ENCODE measurements around the gene SLC12A6.
A peak's percentile ranks its signal among the peaks of the same experiment; 100 is the strongest.
"Not testable (repeated sequence)": the region's sequence is repeated elsewhere in the genome, so short reads cannot be mapped to it uniquely, and the experiment has no call there.

Gene SLC12A6

DNA sequence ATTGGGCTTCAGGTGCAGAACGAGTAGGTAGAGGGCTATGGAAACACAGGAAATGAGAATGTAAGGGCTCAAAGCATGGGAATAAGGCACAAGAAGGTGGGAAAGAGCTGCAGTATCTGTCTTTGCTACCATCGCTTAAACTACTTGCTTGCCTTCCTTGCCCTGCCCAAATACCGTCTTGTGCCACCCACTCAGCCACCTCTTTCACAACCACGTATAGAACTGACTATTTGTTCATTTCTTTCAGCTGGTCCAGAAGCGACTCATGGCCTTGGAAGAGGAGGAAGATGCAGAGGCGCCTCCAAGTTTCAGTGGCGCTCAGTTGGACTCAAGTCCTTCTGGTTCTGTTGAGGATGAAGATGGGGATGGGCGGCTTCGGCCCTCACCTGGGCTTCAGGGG is 17.7 kb upstream of the SLC12A6 start:
- DNase-seq, result no peak

DNA sequence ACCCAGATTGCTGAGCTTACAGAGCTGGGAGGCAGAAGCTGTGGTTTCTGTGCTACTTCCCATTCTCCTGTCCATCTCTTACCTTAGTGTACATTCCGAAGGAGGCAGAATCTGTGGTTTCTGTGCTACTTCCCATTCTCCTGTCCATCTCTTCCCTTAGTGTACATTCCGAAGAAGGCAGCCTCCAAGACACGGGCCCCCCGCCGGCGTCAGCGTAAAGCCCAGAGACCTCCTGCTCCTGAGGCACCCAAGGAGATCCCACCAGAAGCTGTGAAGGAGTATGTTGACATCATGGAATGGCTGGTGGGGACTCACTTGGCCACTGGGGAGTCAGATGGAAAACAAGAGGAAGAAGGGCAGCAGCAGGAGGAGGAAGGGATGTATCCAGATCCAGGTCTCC is 16.7 kb upstream of the SLC12A6 start:
- DNase-seq, result no peak

DNA sequence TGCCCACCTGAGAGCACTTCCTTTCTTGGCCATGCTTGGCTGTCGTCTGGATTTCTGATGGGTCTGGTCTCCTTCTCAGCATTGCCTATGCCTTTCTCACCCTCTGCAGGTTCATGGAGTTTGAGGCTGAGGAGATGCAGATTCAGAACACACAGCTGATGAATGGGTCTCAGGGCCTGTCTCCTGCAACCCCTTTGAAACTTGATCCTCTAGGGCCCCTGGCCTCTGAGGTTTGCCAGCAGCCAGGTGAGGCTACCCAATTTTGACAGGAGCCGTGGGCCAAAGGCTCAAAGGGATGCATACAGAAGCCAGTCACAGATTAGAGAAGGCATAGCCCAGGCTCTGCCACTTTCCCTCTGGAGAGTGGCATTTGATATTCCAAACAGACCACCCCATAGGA is 16.0 kb upstream of the SLC12A6 start:
- DNase-seq, result no peak

- not testable (repeated sequence) for DNase-seq
Measured at GRCh38 chr15:34352996-34353395, 15.4 kb upstream of the SLC12A6 start.

GRCh38 chr15:34349769-34350168 is 12.2 kb upstream of the SLC12A6 start:
- no peak for DNase-seq

DNA sequence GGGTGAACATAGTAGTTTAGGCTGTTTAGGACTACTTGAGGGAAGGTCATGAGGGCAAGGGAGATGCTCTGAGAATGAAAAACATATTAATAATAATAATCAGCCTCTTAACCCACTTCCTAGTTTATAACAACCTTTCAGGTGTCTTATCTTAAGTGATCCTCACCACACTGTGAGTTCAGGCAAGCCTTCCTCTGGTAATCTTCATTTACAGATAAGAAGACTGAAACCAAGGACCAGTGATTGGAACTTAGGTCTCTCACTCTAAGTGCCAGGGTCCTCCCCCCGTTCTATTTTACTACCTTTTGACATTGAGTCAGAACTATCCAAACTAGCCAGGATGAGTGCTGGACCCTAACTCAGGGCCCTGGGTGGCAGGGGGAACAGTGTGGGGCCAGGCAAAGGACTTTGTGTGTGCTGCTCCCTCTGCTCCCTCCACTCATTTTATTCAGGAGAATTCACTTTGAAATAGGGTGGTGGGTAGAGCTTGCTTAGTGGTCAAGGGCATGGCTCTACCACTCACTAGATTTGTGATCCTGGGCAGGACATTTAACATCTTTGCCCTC is 11.2 kb upstream of the SLC12A6 start:
- no peak for DNase-seq

GRCh38 chr15:34347951-34348638 is 10.5 kb upstream of the SLC12A6 start:
- DNase-seq, result no peak

- peak; percentile 92 for DNase-seq
Measured at GRCh38 chr15:34342737-34343575, 5.4 kb upstream of the SLC12A6 start, which contains the start of the genes NOP10 and NUTM1. TSS of gene NOP10 (minus strand) at chr15:34343136. CDS start at chr15:34343073, 63 bp downstream. TSS of gene NUTM1 (plus strand) at chr15:34343315. CDS start at chr15:34343697, 382 bp downstream.

DNA sequence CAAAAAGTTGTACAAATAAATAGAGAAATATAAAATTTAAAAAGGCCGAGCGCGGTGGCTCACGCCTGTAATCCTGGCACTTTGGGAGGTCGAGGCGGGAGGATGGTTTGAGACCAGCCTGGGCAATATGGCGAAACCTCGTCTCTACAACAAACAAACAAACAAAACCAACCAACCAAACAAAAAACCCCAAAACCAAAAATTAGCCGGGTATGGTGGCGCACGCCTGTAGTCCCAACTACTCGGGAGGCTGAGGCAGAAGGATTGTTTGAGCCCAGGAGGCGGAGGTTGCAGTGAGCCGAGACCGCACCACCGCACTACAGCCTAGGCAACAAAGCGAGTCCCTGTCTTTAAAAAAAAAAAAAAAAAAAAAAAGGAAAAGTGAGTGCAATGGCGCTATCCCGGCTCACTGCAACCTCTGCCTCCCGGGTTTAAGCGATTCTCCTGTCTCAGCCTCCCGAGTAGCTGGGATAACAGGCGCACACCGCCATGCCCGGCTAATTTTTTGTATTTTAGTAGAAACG is 4.7 kb upstream of the SLC12A6 start:
- DNase-seq, result not testable (repeated sequence)

- DNase-seq, result no peak
Measured at GRCh38 chr15:34341381-34342212, 4.0 kb upstream of the SLC12A6 start.

DNA sequence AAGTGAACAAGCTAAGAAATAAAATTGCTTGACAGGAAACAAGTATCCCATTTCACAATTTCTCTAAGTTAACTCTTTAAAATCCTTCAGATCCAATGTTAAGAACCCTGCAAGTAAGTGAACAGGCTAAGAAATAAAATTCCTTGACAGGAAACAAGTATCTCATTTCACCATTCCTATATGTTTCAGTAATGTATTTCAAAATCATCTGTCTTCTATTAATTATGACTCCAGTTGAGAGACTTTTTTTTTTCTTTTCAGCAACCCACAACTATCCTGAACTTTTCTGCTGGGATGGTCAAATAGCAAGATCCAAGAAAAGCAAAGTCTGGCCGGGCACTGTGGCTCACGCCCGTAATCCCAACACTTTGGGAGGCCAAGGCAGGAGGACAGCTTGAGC is 2.4 kb upstream of the SLC12A6 start:
- DNase-seq, result no peak

DNA sequence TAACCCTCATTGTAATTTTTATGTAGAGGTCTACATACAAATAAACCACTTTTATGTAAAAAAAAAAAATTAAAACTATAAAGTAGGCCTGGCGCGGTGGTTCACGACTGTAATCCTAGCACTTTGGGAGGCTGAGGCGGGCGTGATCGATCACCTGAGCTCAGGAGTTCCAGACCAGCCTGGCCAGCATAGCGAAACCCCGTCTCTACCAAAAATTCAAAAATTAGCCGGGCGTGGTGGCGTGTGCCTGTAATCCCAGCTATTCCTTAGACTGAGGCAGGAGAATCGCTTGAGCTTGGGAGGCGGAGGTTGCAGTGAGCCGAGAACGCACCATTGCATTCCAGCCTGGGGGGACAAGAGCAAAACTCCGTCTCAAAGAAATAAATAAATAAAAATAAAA is 766 bp upstream of the SLC12A6 start:
- DNase-seq, result no peak

- DNase-seq, result peak; percentile 23
Measured at GRCh38 chr15:34336991-34337556, 507 bp downstream of the SLC12A6 start.

DNA sequence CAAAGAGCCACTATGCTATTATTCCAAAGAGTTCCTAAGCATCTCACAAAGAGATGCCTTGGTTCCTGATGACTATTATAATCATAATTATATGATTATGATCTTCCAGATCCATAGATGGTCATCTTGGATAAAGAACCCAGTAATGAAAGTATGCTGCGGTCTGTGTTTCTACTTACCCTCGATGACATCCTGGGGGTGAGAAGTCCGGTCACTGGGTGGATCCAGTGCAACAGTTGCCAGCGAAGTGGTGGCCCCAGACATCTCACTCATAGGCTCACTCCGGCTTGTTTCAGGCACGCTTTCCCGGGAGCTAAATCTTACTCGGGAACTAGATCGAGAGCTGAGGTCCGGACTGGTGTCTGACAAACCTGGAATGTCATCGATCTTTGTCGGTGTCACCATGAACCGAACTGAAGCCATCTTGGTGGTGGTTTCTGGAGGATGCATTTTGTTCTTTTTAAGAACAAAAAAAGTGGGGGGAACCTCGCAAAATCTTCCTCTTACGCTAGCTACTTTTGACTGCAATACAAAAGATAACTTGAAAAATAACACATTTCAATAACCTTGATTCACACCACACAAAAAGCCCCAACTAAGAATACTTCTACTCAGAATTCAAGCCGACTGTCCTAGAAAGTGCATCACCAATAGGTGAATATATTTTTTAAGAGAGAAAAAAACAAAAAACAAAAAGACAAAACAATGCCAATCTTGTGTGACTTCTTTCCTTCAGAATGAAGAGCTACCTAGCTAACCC is 1.2 kb downstream of the SLC12A6 start:
- DNase-seq, result peak; percentile 20

DNA sequence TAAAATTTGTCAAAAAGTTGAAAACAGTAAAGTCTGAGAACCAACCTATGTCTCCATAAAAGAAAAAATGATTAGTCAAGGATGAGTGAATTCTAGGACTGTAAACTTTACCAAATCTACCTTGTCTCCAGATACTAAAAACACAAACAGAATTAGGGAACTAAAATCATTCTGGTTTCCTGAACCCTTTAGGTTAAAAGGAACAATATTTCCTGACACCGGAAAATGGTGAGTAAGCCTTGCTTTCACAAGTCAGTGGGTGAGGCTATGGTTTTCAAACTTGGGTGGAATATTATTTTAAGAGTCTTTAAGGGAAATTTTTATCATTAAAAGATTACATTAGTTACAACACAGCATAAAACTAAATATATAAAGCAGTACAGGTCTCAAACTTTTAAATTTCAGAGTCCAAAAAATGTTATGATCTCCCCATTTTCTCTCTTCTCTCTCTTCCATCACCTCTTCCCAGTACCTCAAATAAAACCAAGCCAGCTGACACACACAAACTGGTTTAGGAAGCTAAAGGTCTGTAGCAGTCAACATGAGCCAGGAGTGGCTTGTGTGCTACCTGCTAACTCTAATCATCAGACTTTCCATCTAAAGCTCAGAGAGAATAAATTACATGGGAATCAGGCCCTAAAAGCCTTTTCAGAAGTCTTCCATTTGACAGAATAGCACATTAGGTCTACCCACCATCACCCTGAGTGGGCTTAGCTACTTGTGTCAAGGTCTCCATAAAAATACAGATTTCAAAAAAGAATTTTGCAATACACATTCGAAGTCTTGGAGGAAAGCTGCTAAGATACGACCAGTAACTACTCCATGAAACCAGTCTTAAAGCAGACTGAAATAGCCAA is 2.2 kb downstream of the SLC12A6 start:
- peak; percentile 68 for DNase-seq

DNA sequence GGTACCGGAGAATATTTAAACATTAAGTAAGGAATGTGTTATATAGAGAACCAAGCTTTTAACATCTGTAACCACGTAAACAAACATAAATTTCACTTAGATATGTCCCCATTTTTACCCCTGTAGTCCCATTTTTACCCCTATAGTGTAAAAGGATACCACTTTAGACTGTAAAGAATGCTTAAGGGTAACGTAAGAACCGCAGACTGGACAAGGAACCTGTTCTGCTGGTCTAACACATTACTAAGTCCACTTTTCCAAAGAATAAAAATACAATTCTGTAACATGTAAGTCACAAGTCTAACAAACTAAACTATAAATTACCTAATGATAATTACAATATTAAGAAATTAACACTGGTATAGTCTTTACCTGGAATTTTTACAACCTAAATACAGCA is 2.9 kb downstream of the SLC12A6 start:
- DNase-seq, result no peak

DNA sequence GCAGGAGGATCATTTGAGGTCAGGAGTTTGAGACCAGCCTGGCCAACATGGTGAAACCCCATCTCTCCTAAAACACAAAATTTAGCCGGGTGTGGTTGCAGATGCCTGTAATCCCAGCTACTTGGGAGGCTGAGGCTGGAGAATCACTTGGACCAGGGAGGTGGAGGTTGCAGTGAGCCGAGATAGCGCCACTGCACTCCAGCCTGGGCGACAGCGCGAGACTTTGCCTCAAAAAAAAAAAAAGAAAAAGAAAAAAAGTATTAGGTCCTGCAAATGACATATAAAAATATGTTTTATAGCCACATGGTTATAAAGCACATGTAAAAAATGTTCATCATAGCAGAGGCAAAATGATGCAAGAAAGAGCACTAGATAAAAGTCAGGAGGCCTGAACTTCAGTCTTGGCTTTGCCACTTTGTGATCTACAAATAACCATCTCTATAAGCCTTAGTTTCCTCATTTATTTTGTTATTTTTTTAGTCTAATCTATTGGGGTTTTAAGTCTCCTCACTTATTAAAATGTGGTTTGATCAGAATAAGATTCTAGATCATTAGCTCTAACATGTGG is 4.9 kb downstream of the SLC12A6 start:
- no peak for DNase-seq

DNA sequence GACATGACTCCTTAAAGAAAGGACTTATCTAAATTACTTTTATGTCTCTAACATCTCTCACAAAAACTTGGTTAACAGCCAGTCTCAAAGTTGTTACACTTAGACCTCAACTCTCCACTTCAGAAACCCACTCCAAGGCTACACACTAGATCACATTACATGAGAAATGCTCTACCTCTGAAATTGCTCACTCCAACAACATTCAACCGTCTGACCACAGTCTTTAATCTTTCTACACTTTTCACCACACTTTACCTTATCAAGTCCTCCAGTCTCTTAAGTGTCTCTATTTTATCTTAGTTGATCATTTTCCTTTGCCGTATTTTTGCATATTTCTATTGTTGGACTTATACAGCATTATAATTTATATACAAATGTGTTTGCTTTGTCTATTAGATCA is 5.8 kb downstream of the SLC12A6 start:
- DNase-seq, result peak; percentile 83

DNA sequence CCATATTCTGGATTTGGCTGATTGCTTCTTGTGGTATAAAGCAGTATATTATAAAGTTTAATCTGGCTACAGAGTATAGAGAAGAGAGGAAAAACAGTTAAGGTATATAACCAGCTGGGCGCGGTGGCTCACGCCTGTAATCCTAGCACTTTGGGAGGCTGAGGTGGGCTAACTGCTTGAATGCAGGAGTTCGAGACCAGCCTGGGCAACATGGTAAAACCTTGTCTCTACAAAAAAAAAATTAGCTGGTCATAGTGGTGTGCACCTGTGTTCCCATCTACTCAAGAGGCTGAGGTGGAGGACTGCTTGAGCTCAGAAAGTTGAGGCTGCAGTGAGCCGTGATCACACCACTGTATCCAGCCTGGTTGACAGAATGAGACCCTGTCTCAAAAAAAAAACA is 7.3 kb downstream of the SLC12A6 start:
- DNase-seq, result no peak

GRCh38 chr15:34329006-34329405 is 8.6 kb downstream of the SLC12A6 start:
- DNase-seq, result no peak
